ENCODE measurements around the gene DMBT1. TPM values are rescaled to one million over a fixed set of nuclear protein-coding genes. Genes with fewer than 3 reads are reported as not detected.
"Not testable (repeated sequence)": the region's sequence is repeated elsewhere in the genome, so short reads cannot be mapped to it uniquely, and the experiment has no call there.

The DMBT1 gene
- total RNA-seq, 4 donors from 2014 or later: under 0.01 to 5.1 (median 0.27) TPM; not detected in 1

DNA sequence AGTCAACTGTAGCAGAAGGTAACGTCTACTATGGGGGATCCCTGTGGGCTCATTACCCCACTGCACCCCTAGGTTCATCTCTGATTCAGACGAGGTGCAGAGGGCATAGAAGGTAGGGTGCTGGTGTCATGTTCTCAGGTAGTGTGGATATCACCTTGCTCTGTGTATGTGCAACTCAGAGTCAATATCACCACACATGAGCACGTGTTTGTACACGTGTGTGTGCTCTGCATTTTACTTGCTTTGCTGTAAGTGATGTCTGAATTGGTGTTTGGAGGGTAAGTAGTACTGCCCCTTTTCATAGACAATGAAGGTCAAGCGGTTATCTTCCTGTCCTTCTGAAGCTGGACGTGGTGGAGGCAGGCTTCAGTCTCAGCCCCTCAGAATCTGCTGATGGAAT, 10.4 kb downstream of the DMBT1 start:
- no peak overlapping the region for H3K27ac ChIP-seq
- WGBS, 2 donors: 58 to 65% methylated on average over 3 to 5 of the region's 6 CpGs
- intact Hi-C loops (cut with DNase I): no loop called here

DNA sequence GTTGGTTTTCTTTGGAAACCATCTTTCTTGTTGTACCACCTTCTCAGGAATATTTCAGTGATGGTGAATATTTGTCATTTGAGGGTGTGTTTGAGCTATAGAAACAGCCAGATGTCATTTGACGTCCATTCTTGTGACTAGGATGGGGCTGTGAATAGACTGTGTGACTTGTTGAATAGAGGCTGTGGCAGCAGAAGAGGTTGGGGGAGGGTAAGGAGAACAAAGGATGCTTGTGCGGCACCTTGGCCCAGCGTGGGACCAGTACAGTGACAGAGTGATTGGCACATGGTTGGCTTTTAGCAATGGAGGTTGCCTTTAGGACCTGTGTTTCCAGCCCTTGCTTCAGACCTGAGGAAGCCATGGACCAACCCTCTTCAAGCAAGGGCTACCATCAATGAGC, 11.3 kb downstream of the DMBT1 start:
- Histone ChIP-seq H3K27me3 (peaks cover 0 to 6% (median 0%) of the 10 kb centered on the region in 4 donors), H3K4me1 (no peaks in the 10 kb centered on the region), H3K27ac (no peak overlapping the region), H3K4me3 (no peak overlapping the region), H3K9me3 (peaks cover 0 to 4% (median 0%) of the 10 kb centered on the region in 3 donors), H3K36me3 (no peaks in the 10 kb centered on the region)
- intact Hi-C loops (cut with DNase I): no loop called here
- TF ChIP-seq, protein P1, sequence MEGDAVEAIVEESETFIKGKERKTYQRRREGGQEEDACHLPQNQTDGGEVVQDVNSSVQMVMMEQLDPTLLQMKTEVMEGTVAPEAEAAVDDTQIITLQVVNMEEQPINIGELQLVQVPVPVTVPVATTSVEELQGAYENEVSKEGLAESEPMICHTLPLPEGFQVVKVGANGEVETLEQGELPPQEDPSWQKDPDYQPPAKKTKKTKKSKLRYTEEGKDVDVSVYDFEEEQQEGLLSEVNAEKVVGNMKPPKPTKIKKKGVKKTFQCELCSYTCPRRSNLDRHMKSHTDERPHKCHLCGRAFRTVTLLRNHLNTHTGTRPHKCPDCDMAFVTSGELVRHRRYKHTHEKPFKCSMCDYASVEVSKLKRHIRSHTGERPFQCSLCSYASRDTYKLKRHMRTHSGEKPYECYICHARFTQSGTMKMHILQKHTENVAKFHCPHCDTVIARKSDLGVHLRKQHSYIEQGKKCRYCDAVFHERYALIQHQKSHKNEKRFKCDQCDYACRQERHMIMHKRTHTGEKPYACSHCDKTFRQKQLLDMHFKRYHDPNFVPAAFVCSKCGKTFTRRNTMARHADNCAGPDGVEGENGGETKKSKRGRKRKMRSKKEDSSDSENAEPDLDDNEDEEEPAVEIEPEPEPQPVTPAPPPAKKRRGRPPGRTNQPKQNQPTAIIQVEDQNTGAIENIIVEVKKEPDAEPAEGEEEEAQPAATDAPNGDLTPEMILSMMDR (IDR thresholded peaks at IDR 0.05): no peak
- no peak for TF ChIP-seq POLR2A (IDR thresholded peaks at IDR 0.05)
- DNase-seq: no peak
- 70 to 79% methylated on average over 3 of the region's 3 CpGs for WGBS, 2 donors

More for the DNA sequence above, 10.4 kb downstream of the DMBT1 start:
- H3K36me3 ChIP-seq: no peaks in the 10 kb centered on the region
- H3K9me3 ChIP-seq: peaks cover 0 to 4% (median 0%) of the 10 kb centered on the region in 3 donors
- H3K27me3 ChIP-seq: peaks cover 0 to 6% (median 0%) of the 10 kb centered on the region in 4 donors
- no peak for TF ChIP-seq POLR2A (IDR thresholded peaks at IDR 0.05)
- TF ChIP-seq, protein P1 (IDR thresholded peaks at IDR 0.05): no peak
- no peak overlapping the region for H3K4me3 ChIP-seq
- peaks cover 0 to 2% (median 0%) of the 10 kb centered on the region in 3 donors for H3K4me1 ChIP-seq
- no peak for DNase-seq

DNA sequence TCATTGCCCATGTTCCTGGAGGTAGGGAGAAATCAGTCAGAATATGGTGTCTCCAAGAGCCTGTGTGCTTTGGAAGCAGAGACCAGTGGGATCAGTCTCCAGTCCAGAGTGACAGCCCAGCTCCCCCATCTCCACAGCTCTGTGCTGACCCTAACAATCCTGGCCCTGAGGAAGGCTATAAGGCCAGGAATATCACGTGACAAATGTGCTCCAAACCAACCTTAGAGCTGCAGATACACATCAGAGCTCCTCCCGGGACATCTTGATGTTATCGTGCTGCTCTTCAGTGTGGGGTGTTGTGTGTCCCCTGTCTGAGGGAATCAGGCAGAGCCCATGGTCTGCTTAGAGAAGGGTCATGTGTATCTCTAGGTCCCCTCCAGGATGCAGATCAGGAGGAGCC, 15.2 kb downstream of the DMBT1 start:
- Histone ChIP-seq H3K27ac (no peak overlapping the region), H3K4me1 (no peaks in the 10 kb centered on the region), H3K36me3 (no peaks in the 10 kb centered on the region), H3K4me3 (no peak overlapping the region), H3K27me3 (peaks cover 0 to 9% (median 0%) of the 10 kb centered on the region in 4 donors), H3K9me3 (peaks cover 0 to 4% (median 0%) of the 10 kb centered on the region in 3 donors)
- TF ChIP-seq, protein P1 (IDR thresholded peaks at IDR 0.05): no peak
- TF ChIP-seq POLR2A (IDR thresholded peaks at IDR 0.05): no peak
- WGBS, 2 donors: 46 to 62% methylated on average over 3 of the region's 3 CpGs
- no peak for DNase-seq
- intact Hi-C loops (cut with DNase I): no loop called here

DNA sequence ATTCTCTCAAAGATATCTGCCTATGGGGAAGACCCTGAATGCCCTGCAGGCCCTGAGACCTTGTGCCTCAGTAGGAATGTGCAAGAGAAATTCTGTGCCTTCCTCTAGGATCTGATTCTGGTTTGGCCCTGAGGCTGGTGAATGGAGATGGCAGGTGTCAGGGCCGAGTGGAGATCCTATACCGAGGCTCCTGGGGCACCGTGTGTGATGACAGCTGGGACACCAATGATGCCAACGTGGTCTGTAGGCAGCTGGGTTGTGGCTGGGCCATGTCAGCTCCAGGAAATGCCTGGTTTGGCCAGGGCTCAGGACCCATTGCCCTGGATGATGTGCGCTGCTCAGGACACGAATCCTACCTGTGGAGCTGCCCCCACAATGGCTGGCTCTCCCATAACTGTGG, 15.7 kb downstream of the DMBT1 start:
- H3K9me3 ChIP-seq: peaks cover 0 to 4% (median 0%) of the 10 kb centered on the region in 3 donors
- peaks cover 0 to 9% (median 0%) of the 10 kb centered on the region in 4 donors for H3K27me3 ChIP-seq
- no peaks in the 10 kb centered on the region for H3K36me3 ChIP-seq
- no peak for DNase-seq
- 62% methylated on average over 3 of the region's 6 CpGs; no CpG with 5 or more reads in 1 of the 2 donors for WGBS, 2 donors
- TF ChIP-seq, protein P1 (IDR thresholded peaks at IDR 0.05): no peak
- no peak for TF ChIP-seq POLR2A (IDR thresholded peaks at IDR 0.05)
- H3K27ac ChIP-seq: no peak overlapping the region
- no peaks in the 10 kb centered on the region for H3K4me1 ChIP-seq
- H3K4me3 ChIP-seq: no peak overlapping the region
- intact Hi-C loops (cut with DNase I): no loop called here

DNA sequence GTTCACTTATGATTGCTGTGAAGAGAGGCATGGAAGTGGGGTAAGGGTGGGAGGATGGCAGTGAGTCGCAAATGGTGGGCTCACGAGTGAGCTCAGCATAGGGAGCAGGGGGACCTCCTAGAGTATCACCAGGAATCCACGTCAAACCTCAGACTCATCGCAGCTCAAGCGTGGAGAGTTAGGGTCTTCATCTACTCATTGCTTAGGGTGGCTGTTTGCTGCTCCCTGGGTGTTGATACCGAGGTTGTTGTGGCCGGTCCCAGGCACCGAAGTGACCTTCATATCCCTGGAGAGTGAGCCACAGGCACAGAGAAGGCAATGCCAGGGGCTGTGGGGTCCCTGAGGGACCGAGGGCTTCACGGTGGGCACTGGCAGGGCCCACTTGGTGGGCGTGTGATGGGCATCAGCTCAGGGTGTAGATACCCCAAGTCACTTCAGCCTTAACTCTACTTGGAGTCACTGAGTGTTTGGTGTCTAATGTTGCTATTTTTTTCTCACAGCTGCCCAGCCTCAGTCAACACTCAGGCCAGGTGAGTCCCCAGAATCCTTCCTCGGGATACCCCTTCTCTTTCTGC, 16.8 kb downstream of the DMBT1 start:
- peaks cover 0 to 4% (median 0%) of the 10 kb centered on the region in 3 donors for H3K9me3 ChIP-seq
- no peak for TF ChIP-seq POLR2A (IDR thresholded peaks at IDR 0.05)
- TF ChIP-seq, protein P1 (IDR thresholded peaks at IDR 0.05): no peak
- no peaks in the 10 kb centered on the region for H3K36me3 ChIP-seq
- no peak overlapping the region for H3K4me3 ChIP-seq
- no peaks in the 10 kb centered on the region for H3K4me1 ChIP-seq
- WGBS, 2 donors: 74 to 78% methylated on average over 9 to 10 of the region's 12 CpGs
- DNase-seq: no peak
- intact Hi-C loops (cut with DNase I): no loop called here
- no peak overlapping the region for H3K27ac ChIP-seq
- peaks cover 0 to 9% (median 0%) of the 10 kb centered on the region in 4 donors for H3K27me3 ChIP-seq

DNA sequence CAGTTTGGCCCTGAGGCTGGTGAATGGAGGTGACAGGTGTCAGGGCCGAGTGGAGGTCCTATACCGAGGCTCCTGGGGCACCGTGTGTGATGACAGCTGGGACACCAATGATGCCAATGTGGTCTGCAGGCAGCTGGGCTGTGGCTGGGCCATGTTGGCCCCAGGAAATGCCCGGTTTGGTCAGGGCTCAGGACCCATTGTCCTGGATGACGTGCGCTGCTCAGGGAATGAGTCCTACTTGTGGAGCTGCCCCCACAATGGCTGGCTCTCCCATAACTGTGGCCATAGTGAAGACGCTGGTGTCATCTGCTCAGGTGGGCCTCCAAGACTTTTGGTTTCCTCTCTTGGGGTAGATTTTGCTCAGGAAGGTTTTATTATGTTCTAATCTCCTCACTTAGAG, 25.5 kb downstream of the DMBT1 start:
- 70 to 88% methylated on average over 1 to 7 of the region's 7 CpGs for WGBS, 2 donors
- intact Hi-C loops (cut with DNase I); H3K27me3 ChIP-seq; H3K27ac ChIP-seq; H3K9me3 ChIP-seq; H3K4me3 ChIP-seq; H3K4me1 ChIP-seq; H3K36me3 ChIP-seq; DNase-seq: not testable (repeated sequence)
